ENCODE measurements around the gene MMAB.

GRCh38 chr12:109513051-109513450 lies 60.3 kb downstream of the MMAB start:
- TF ChIP-seq YY1 (IDR thresholded peaks at IDR 0.05; ENCODE audit: insufficient read depth, insufficient replicate concordance, low read depth, low read length), result no peak
- TF ChIP-seq ZFP36 (IDR thresholded peaks at IDR 0.05; ENCODE audit: borderline replicate concordance, low read depth, low read length, partially characterized antibody), result no peak
- TF ChIP-seq HHEX (CRISPR knock-in tag; IDR thresholded peaks at IDR 0.05), result no peak
- TF ChIP-seq CREB3 (CRISPR knock-in tag; IDR thresholded peaks at IDR 0.05), result no peak
- no peak for TF ChIP-seq NFATC3 (CRISPR knock-in tag; IDR thresholded peaks at IDR 0.05)
- no peak for TF ChIP-seq CTCF (CRISPR knock-in tag; IDR thresholded peaks at IDR 0.05)
- no peak for TF ChIP-seq MXI1 (IDR thresholded peaks at IDR 0.05; ENCODE audit: borderline replicate concordance, low read depth, low read length)
- no peak for TF ChIP-seq POLR2A (IDR thresholded peaks at IDR 0.05; ENCODE audit: insufficient read depth in 1 of 2, low read depth in 2 of 2, low read length in 2 of 2)
- TF ChIP-seq, protein P1, sequence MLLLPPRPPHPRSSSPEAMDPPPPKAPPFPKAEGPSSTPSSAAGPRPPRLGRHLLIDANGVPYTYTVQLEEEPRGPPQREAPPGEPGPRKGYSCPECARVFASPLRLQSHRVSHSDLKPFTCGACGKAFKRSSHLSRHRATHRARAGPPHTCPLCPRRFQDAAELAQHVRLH (CRISPR knock-in tag; IDR thresholded peaks at IDR 0.05; ENCODE audit: borderline replicate concordance, low read depth), result no peak
- TF ChIP-seq ZNF263 (CRISPR knock-in tag; IDR thresholded peaks at IDR 0.05), result no peak
- TF ChIP-seq TCF12 (IDR thresholded peaks at IDR 0.05), result no peak
- TF ChIP-seq TCF12 (CRISPR knock-in tag; IDR thresholded peaks at IDR 0.05), result no peak
- TF ChIP-seq TRIM24 (CRISPR knock-in tag; IDR thresholded peaks at IDR 0.05), result no peak

Data from HepG2 (cell line).